ENCODE measurements around the gene UQCRHL. TPM values are rescaled to one million over a fixed set of nuclear protein-coding genes. Genes with fewer than 3 reads are reported as not detected.

Gene UQCRHL
- total RNA-seq, 4 donors from 2014 or later = 0.59 to 1.9 (median 1.0) TPM; not detected in 1

DNA sequence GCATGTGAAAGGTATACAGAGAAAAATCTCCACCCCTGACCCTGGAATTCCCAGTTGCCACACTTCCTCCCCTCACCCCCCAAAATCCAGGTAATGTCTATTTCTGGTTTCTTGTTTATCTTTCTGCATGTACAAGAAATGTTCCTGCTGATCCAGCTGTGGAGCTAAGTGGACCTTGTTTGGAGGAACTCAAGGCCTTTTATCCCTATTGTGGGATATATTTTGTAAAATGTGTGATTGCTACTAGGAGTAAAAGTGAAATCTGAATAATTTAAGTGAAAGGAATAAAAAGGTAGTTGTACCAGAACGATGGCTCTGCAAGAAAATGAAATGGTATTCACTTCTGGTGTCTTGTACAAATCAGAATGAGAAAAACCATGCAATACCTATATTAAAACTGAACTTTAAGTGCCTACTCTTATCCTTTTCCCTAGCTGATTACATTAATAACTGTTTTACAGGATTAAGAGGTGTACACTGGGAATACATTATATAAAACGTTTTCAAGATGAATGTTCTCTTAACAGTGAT lies 43.1 kb upstream of the UQCRHL start:
- Histone ChIP-seq H3K27ac (peak overlapping the region; percentile 91 to 99), H3K36me3 (no peaks in the 10 kb centered on the region), H3K27me3 (no peaks in the 10 kb centered on the region), H3K9me3 (no peaks in the 10 kb centered on the region), H3K4me1 (peaks cover 9 to 11% of the 10 kb centered on the region in 2 donors), H3K4me3 (peak overlapping the region; percentile 74 to 94)
- intact Hi-C loops (cut with DNase I; ENCODE audit: low total_unique reads) = no loop called here
- TF ChIP-seq CTCF (IDR thresholded peaks at IDR 0.05) = no peak
- DNase-seq = no peak

GRCh38 chr1:15849775-15850324 lies 42.4 kb upstream of the UQCRHL start:
- intact Hi-C loops (cut with DNase I; ENCODE audit: low total_unique reads) = loop anchor here (2.0 kb wide), 1 partner anchor 17 kb away; no protein-coding TSS in a partner anchor
- H3K4me3 ChIP-seq = peak overlapping the region; percentile 74 to 94
- DNase-seq = peak; percentile 31 to 63
- peak overlapping the region; percentile 91 to 99 for H3K27ac ChIP-seq
- TF ChIP-seq POLR2A (IDR thresholded peaks at IDR 0.05) (no peak), CTCF (IDR thresholded peaks at IDR 0.05) (no peak)
- H3K4me1 ChIP-seq = peaks cover 9 to 11% of the 10 kb centered on the region in 2 donors
- no peaks in the 10 kb centered on the region for H3K9me3 ChIP-seq
- H3K27me3 ChIP-seq = no peaks in the 10 kb centered on the region
- no peaks in the 10 kb centered on the region for H3K36me3 ChIP-seq

- H3K4me1 ChIP-seq = peaks cover 9 to 11% of the 10 kb centered on the region in 2 donors
- peak overlapping the region; percentile 91 to 99 for H3K27ac ChIP-seq
- no peaks in the 10 kb centered on the region for H3K9me3 ChIP-seq
- H3K27me3 ChIP-seq = no peaks in the 10 kb centered on the region
- no peaks in the 10 kb centered on the region for H3K36me3 ChIP-seq
- TF ChIP-seq CTCF (IDR thresholded peaks at IDR 0.05) (peak in 1 of 4 experiments; percentile 21), POLR2A (IDR thresholded peaks at IDR 0.05) (peak; percentile 61 to 73)
- peak overlapping the region; percentile 74 to 94 for H3K4me3 ChIP-seq
- intact Hi-C loops (cut with DNase I; ENCODE audit: low total_unique reads) = loop anchor here (2.0 kb wide), 1 partner anchor 16 kb away; no protein-coding TSS in a partner anchor
- peak; percentile 80 to 83 for DNase-seq
These were observed 41.7 kb upstream of the UQCRHL start for GRCh38 chr1:15848929-15849774.

- Histone ChIP-seq H3K4me1 (peaks cover 3 to 11% of the 10 kb centered on the region in 2 donors), H3K27ac (peak overlapping the region; percentile 91 to 99), H3K27me3 (no peaks in the 10 kb centered on the region), H3K9me3 (no peaks in the 10 kb centered on the region), H3K4me3 (peak overlapping the region; percentile 74 to 94), H3K36me3 (no peaks in the 10 kb centered on the region)
- TF ChIP-seq CTCF (IDR thresholded peaks at IDR 0.05) (no peak), POLR2A (IDR thresholded peaks at IDR 0.05) (no peak)
- peak; percentile 38 for DNase-seq
- intact Hi-C loops (cut with DNase I; ENCODE audit: low total_unique reads) = loop anchor here (2.0 kb wide), 1 partner anchor 16 kb away; no protein-coding TSS in a partner anchor
These were observed 40.9 kb upstream of the UQCRHL start for GRCh38 chr1:15848143-15848928.

All from uterus (tissue), 4 donors.